Activated CD4-positive, alpha-beta T cell treated with anti-CD3 and anti-CD28 coated beads, Interleukin-2, amount 50 U/mL, for 24 hours (primary cell): ENCODE data around the gene DUSP7.

ENCODE experiments used
- DNase-seq, 2 donors: peaks; one replicate each; pipeline ENCODE4 v3.0.0-alpha.2; 2020; ENCODE audit warnings: low read depth in 1 of 2, low spot score in 1 of 2

Gene DUSP7

GRCh38 chr3:52029535-52029934, 26.8 kb downstream of the DUSP7 start:
- DNase-seq = no peak

- DNase-seq = no peak
These were observed 27.3 kb downstream of the DUSP7 start for GRCh38 chr3:52029053-52029452.

- no peak for DNase-seq
These were observed 27.8 kb downstream of the DUSP7 start for GRCh38 chr3:52028572-52028971.

GRCh38 chr3:52026041-52026440, 30.3 kb downstream of the DUSP7 start:
- no peak for DNase-seq

GRCh38 chr3:52025453-52025852, 30.9 kb downstream of the DUSP7 start:
- no peak for DNase-seq

GRCh38 chr3:52024765-52025452, 31.5 kb downstream of the DUSP7 start:
- DNase-seq = no peak

- DNase-seq = no peak
These were observed 32.3 kb downstream of the DUSP7 start for GRCh38 chr3:52023860-52024764.

GRCh38 chr3:52023101-52023770, 33.1 kb downstream of the DUSP7 start:
- no peak for DNase-seq

- no peak for DNase-seq
These were observed 33.9 kb downstream of the DUSP7 start for GRCh38 chr3:52022323-52023100.

GRCh38 chr3:52021489-52022268, 34.7 kb downstream of the DUSP7 start:
- no peak for DNase-seq

GRCh38 chr3:52020796-52021195, 35.6 kb downstream of the DUSP7 start:
- no peak for DNase-seq

GRCh38 chr3:52019352-52020080, 36.9 kb downstream of the DUSP7 start:
- DNase-seq = no peak

- no peak for DNase-seq
These were observed 37.9 kb downstream of the DUSP7 start for GRCh38 chr3:52018319-52019000.

- no peak for DNase-seq
These were observed 38.8 kb downstream of the DUSP7 start for GRCh38 chr3:52017586-52017985.

- no peak for DNase-seq
These were observed 40.7 kb downstream of the DUSP7 start for GRCh38 chr3:52015438-52016228.

GRCh38 chr3:52014613-52015012, 41.8 kb downstream of the DUSP7 start:
- DNase-seq = no peak

- DNase-seq = no peak
These were observed 42.4 kb downstream of the DUSP7 start for GRCh38 chr3:52013802-52014598.
